Keratinocyte (primary cell): Measurements from ENCODE around the gene ZNF451. TPM values are rescaled to one million over a fixed set of nuclear protein-coding genes. Genes with fewer than 3 reads are reported as not detected.

ENCODE experiments used
- DNase-seq: peaks from one replicate; pipeline ENCODE4 v3.0.0-alpha.2; 2011; ENCODE audit warnings: low read depth, missing footprints, low spot score
- FAIRE-seq: peaks from 2 replicates; lab custom pipeline; 2011; peaks lifted over from hg19 to GRCh38; lab: Jason Lieb, UNC
- H2AFZ ChIP-seq: 2 replicates; pipeline ENCODE4 v1.6.0; 2012; ENCODE audit warnings: low read length, control low read depth, inconsistent platforms; ENCODE audit not compliant: control insufficient read depth
- H3K27ac ChIP-seq: 2 replicates; pipeline ENCODE4 v1.5.1; 2011; ENCODE audit warnings: low read length; ENCODE audit not compliant: control insufficient read depth, insufficient read depth
- H3K27me3 ChIP-seq: 3 replicates; pipeline ENCODE4 v1.6.0; 2011; ENCODE audit warnings: low read length; ENCODE audit not compliant: control insufficient read depth, insufficient read depth; ENCODE audit errors: extremely low read depth
- H3K36me3 ChIP-seq, 2 experiments: 2 replicates in 1 of 2; 3 replicates in 1 of 2; pipeline ENCODE4 v1.5.1; 2011; ENCODE audit warnings: low read length in 2 of 2, mild to moderate bottlenecking in 1 of 2; ENCODE audit not compliant: control insufficient read depth in 2 of 2, insufficient read depth in 2 of 2; ENCODE audit errors: extremely low read depth in 1 of 2
- H3K4me1 ChIP-seq: 3 replicates; pipeline ENCODE4 v1.5.1; 2011; ENCODE audit warnings: low read length; ENCODE audit not compliant: control insufficient read depth, insufficient read depth; ENCODE audit errors: extremely low read depth
- H3K4me2 ChIP-seq: 3 replicates; pipeline ENCODE4 v1.6.0; 2011; ENCODE audit warnings: low read depth, low read length; ENCODE audit not compliant: control insufficient read depth, insufficient read depth; ENCODE audit errors: extremely low read depth
- H3K4me3 ChIP-seq, 3 experiments: fragments of 200-600 bp in 1 of 3; sonication (generic) in 1 of 3; 2 replicates in 2 of 3; 3 replicates in 1 of 3; pipeline ENCODE4 v1.5.1; 2011 to 2016; ENCODE audit warnings: low read length in 3 of 3, mild to moderate bottlenecking in 3 of 3, control low read depth in 2 of 3, inconsistent platforms in 1 of 3, low read depth in 1 of 3, mixed read lengths in 1 of 3, mixed run types in 1 of 3, moderate library complexity in 1 of 3; ENCODE audit not compliant: control insufficient read depth in 2 of 3, insufficient read depth in 2 of 3; ENCODE audit errors: extremely low read depth in 1 of 3
- H3K79me2 ChIP-seq: 2 replicates; pipeline ENCODE4 v1.6.0; 2012; ENCODE audit warnings: low read length; ENCODE audit not compliant: control insufficient read depth, insufficient read depth
- H3K9ac ChIP-seq: 3 replicates; pipeline ENCODE4 v1.6.0; 2011; ENCODE audit warnings: low read length; ENCODE audit not compliant: control insufficient read depth, insufficient read depth; ENCODE audit errors: extremely low read depth
- H3K9me1 ChIP-seq: 3 replicates; pipeline ENCODE4 v1.6.0; 2011; ENCODE audit warnings: low read length; ENCODE audit not compliant: control insufficient read depth, insufficient read depth; ENCODE audit errors: extremely low read depth
- H3K9me3 ChIP-seq: 2 replicates; pipeline ENCODE4 v1.5.1; 2012; ENCODE audit warnings: low read depth, low read length; ENCODE audit not compliant: control insufficient read depth
- H4K20me1 ChIP-seq: 3 replicates; pipeline ENCODE4 v1.6.0; 2011; ENCODE audit warnings: low read length; ENCODE audit not compliant: control insufficient read depth, insufficient read depth; ENCODE audit errors: extremely low read depth
- CTCF ChIP-seq, 3 experiments: IDR thresholded peaks in 1 of 3; conservative IDR thresholded peaks in 1 of 3; optimal IDR thresholded peaks in 1 of 3; 2 replicates in 2 of 3; 3 replicates in 1 of 3; pipeline versions ENCODE3 to v1.5.1; 2011; ENCODE audit warnings: low read length in 3 of 3, mild to moderate bottlenecking in 3 of 3, moderate library complexity in 2 of 3, control low read depth in 1 of 3, inconsistent platforms in 1 of 3; ENCODE audit not compliant: insufficient read depth in 2 of 3; ENCODE audit errors: extremely low read depth in 1 of 3
- EZH2 ChIP-seq: IDR thresholded peaks from one replicate; pipeline ENCODE4 v1.6.1; 2012; ENCODE audit warnings: inconsistent platforms, mild to moderate bottlenecking, low read length, moderate library complexity
- dilution Hi-C: fragments of 300-500 bp; cut with MboI; formaldehyde crosslinking; loops from one replicate; pipeline ENCODE4 v1.7.0; 2020; ENCODE audit warnings: low sequenced_read_pairs; ENCODE audit not compliant: extremely low pct_ligation_motif_present
- polyA plus RNA-seq, 5 experiments: library from polyadenylated mRNA; depleted of rRNA in 3 of 5; stranded (reverse) in 3 of 5; stranded (forward) in 1 of 5; unstranded in 1 of 5; fragments of >200 nt; gene quantifications; 1 replicate in 1 of 5; 2 replicates in 3 of 5; 3 replicates in 1 of 5; pipeline versions ENCODE4 v1.2.1 to v1.2.3, GENCODE V29; 2011 to 2012; ENCODE audit warnings: missing spikeins in 2 of 5, low read depth in 1 of 5, low replicate concordance in 1 of 5

The ZNF451 gene
- polyA plus RNA-seq, 1 donor (not counting 4 experiments of a cell fraction or from before 2014, with no cell fraction given) = 32.1 TPM

- no peak overlapping the region for H3K9ac ChIP-seq
- no peaks in the 10 kb centered on the region for H4K20me1 ChIP-seq
- FAIRE-seq (no peak), DNase-seq (no peak)
- no peak overlapping the region for H3K4me2 ChIP-seq
- no peak overlapping the region for H3K27ac ChIP-seq
- no peak overlapping the region for H2AFZ ChIP-seq
- H3K27me3 ChIP-seq = no peaks in the 10 kb centered on the region
- dilution Hi-C loops = no loop called here
- H3K9me1 ChIP-seq = no peaks in the 10 kb centered on the region
- no peaks in the 10 kb centered on the region for H3K4me1 ChIP-seq
- TF ChIP-seq CTCF (optimal IDR thresholded peaks at IDR 0.05 in 1 of 3, IDR thresholded peaks at IDR 0.05 in 1 of 3, conservative IDR thresholded peaks at IDR 0.05 in 1 of 3; ENCODE audit: extremely low read depth in 1 of 3, insufficient read depth in 2 of 3, low read length in 3 of 3) (no peak), EZH2 (no peak)
- H3K36me3 ChIP-seq = peaks cover 8 to 9% of the 10 kb centered on the region in 2 experiments
- no peak overlapping the region for H3K4me3 ChIP-seq
- no peaks in the 10 kb centered on the region for H3K79me2 ChIP-seq
- no peaks in the 10 kb centered on the region for H3K9me3 ChIP-seq
Observed at GRCh38 chr6:57142178-57142525, 52.2 kb downstream of the ZNF451 start.

GRCh38 chr6:57143690-57144089 lies 53.7 kb downstream of the ZNF451 start:
- no peaks in the 10 kb centered on the region for H3K79me2 ChIP-seq
- no peaks in the 10 kb centered on the region for H4K20me1 ChIP-seq
- no peaks in the 10 kb centered on the region for H3K4me1 ChIP-seq
- no peaks in the 10 kb centered on the region for H3K9me1 ChIP-seq
- no peak overlapping the region for H3K27ac ChIP-seq
- H3K36me3 ChIP-seq = peaks cover 6 to 21% of the 10 kb centered on the region in 2 experiments
- dilution Hi-C loops = no loop called here
- H2AFZ ChIP-seq = no peak overlapping the region
- no peak for DNase-seq
- H3K27me3 ChIP-seq = no peaks in the 10 kb centered on the region
- no peak overlapping the region for H3K4me3 ChIP-seq
- TF ChIP-seq EZH2 = no peak
- TF ChIP-seq CTCF (optimal IDR thresholded peaks at IDR 0.05 in 1 of 3, IDR thresholded peaks at IDR 0.05 in 1 of 3, conservative IDR thresholded peaks at IDR 0.05 in 1 of 3; ENCODE audit: extremely low read depth in 1 of 3, insufficient read depth in 2 of 3, low read length in 3 of 3) = no peak
- FAIRE-seq = no peak
- H3K9ac ChIP-seq = no peak overlapping the region
- no peaks in the 10 kb centered on the region for H3K9me3 ChIP-seq
- no peak overlapping the region for H3K4me2 ChIP-seq
